Measurements from ENCODE around the gene ARHGAP45. TPM values are rescaled to one million over a fixed set of nuclear protein-coding genes. Genes with fewer than 3 reads are reported as not detected.
A peak's percentile ranks its signal among the peaks of the same experiment; 100 is the strongest.

ARHGAP45 gene
- total and polyA plus RNA-seq, 4 donors = 5.1 to 17.4 (median 12.1) TPM

- Histone ChIP-seq H3K9me3 (ENCODE audit: control insufficient read depth, insufficient read depth, low read length) (no peaks in the 10 kb centered on the region), H3K4me1 (ENCODE audit: control insufficient read depth, insufficient read depth, low read length) (peaks cover 38% of the 10 kb centered on the region), H3K27ac (ENCODE audit: low read depth, low read length) (no peak overlapping the region), H3K27me3 (ENCODE audit: control insufficient read depth, insufficient read depth, low read length) (no peaks in the 10 kb centered on the region), H3K36me3 (ENCODE audit: control insufficient read depth, insufficient read depth, low read length) (peaks cover 39% of the 10 kb centered on the region), H3K4me3 (ENCODE audit: low read depth, low read length) (peak overlapping the region; percentile 68)
- 66% methylated on average over 20 of the region's 22 CpGs for WGBS (ENCODE audit: insufficient coverage)
- DNase-seq (ENCODE audit: low read depth in 4 of 6, low spot score in 6 of 6) = no peak
These were observed 27.9 kb upstream of the ARHGAP45 start for GRCh38 chr19:1038978-1039645.

DNA sequence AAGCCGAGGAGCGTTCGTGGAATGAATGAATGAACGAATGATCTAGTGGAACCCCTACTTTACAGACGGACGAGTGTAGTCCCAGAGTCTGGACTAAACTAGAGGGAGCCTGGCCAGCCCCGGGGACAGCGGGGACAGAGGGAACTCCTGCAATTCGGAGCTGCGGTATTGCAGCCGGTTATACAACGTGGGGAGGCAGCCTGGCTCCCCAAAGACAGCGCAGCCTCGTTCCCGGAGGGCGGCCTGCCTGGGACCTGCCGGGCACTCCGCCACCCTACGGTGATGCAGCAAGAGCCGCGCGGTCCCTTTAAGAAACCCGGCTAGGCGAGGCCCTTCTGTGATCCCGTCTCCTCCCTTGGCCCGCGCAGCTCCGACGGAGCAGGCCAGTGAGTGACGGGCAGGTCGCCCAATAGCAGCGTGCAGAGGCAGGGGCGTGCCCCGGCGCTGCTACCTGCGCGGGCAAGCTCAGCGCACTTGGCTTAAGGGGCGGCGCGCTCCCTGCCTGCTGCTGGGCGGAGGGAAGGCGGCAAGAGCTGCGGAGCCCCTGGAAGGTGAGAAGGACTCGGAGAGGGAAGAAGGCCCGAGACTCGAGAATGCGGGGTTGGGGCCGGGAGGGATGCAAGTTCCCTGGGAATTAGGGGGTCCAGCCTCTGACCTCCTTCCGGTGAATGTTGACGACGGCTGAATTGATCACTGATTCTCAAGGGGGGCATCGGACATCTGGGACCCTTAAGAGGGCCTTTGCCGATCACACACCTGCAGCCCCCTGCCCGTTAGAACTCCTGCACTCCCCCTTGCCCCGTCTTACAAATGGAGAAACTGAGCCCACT, 27.1 kb upstream of the ARHGAP45 start, which contains the start of gene ABCA7:
ABCA7 (plus strand) TSS at position 462 of the 830 bp plus-strand sequence. CDS start 1,255 bp downstream, outside the sequence.
- Histone ChIP-seq H3K4me3 (ENCODE audit: low read depth, low read length) (peak within 1 kb of the TSS; percentile 68), H3K27ac (ENCODE audit: low read depth, low read length) (no peak within 1 kb of the TSS), H3K4me1 (ENCODE audit: control insufficient read depth, insufficient read depth, low read length) (peaks cover 38% of the 10 kb centered on the region), H3K27me3 (ENCODE audit: control insufficient read depth, insufficient read depth, low read length) (no peaks in the 10 kb centered on the region), H3K36me3 (ENCODE audit: control insufficient read depth, insufficient read depth, low read length) (peaks cover 45% of the 10 kb centered on the region), H3K9me3 (ENCODE audit: control insufficient read depth, insufficient read depth, low read length) (no peaks in the 10 kb centered on the region)
- WGBS (ENCODE audit: insufficient coverage) = under 1% methylated on average over 56 of the region's 56 CpGs
- peak; percentile 88 to 99 (median 93) for DNase-seq (ENCODE audit: low read depth in 4 of 6, low spot score in 6 of 6)

GRCh38 chr19:1040476-1041271, 26.3 kb upstream of the ARHGAP45 start:
- 2% methylated on average over 27 of the region's 27 CpGs for WGBS (ENCODE audit: insufficient coverage)
- Histone ChIP-seq H3K4me1 (ENCODE audit: control insufficient read depth, insufficient read depth, low read length) (peaks cover 38% of the 10 kb centered on the region), H3K36me3 (ENCODE audit: control insufficient read depth, insufficient read depth, low read length) (peaks cover 48% of the 10 kb centered on the region), H3K27ac (ENCODE audit: low read depth, low read length) (no peak overlapping the region), H3K27me3 (ENCODE audit: control insufficient read depth, insufficient read depth, low read length) (no peaks in the 10 kb centered on the region), H3K4me3 (ENCODE audit: low read depth, low read length) (peak overlapping the region; percentile 68), H3K9me3 (ENCODE audit: control insufficient read depth, insufficient read depth, low read length) (no peaks in the 10 kb centered on the region)
- DNase-seq (ENCODE audit: low read depth in 4 of 6, low spot score in 6 of 6) = peak; percentile 57 to 97 (median 83)

DNA sequence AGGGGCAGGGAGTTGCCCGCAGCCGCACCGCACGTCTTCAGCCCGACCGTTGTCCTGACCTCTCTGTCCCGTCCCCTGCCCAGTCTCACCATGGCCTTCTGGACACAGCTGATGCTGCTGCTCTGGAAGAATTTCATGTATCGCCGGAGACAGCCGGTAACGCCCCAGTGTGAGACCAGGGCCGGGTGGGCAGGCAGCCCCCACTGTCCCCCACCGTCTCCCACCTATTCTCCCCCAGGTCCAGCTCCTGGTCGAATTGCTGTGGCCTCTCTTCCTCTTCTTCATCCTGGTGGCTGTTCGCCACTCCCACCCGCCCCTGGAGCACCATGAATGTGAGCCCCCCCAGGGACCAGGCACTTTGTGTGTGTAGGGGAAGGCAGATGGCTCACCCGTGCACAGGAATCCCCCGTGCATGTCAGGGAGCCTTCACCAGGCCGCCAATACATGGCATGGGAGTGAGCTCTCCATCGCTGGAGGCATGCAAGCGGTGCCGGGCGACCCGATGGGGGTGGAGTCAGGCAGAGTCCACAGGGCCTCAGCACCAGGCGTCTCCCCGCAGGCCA, 25.6 kb upstream of the ARHGAP45 start:
- Histone ChIP-seq H3K4me1 (ENCODE audit: control insufficient read depth, insufficient read depth, low read length) (peaks cover 38% of the 10 kb centered on the region), H3K4me3 (ENCODE audit: low read depth, low read length) (peak overlapping the region; percentile 68), H3K36me3 (ENCODE audit: control insufficient read depth, insufficient read depth, low read length) (peaks cover 48% of the 10 kb centered on the region), H3K27me3 (ENCODE audit: control insufficient read depth, insufficient read depth, low read length) (no peaks in the 10 kb centered on the region), H3K9me3 (ENCODE audit: control insufficient read depth, insufficient read depth, low read length) (no peaks in the 10 kb centered on the region), H3K27ac (ENCODE audit: low read depth, low read length) (no peak overlapping the region)
- DNase-seq (ENCODE audit: low read depth in 4 of 6, low spot score in 6 of 6) = no peak
- WGBS (ENCODE audit: insufficient coverage) = 36% methylated on average over 22 of the region's 26 CpGs

DNA sequence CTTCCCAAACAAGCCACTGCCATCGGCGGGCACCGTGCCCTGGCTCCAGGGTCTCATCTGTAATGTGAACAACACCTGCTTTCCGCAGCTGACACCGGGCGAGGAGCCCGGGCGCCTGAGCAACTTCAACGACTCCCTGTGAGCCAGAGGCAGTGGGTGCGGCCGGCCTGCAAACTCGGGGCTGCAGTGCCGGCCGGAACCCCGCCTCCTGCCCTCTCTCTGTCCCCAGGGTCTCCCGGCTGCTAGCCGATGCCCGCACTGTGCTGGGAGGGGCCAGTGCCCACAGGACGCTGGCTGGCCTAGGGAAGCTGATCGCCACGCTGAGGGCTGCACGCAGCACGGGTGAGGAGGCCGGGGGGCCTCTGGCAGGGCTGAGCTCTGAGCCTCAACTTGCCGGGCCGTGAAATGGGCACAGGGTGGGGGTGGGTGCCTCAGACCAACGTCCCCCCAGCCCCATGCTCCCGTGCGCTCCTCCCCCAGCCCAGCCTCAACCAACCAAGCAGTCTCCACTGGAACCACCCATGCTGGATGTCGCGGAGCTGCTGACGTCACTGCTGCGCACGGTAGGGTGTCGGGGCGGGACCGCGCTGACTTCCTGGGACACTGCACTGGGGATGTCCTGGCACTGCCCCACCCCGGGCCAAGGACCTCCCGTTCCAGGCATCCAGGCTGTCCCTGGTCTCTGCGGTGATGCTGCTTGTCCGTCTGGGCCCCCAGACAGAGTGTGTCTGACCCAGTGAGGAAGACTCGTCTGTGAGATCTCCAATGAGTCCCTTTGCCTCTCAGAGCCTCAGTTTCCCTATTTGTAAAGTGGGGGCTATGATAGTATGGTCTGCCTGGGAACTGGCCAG, 24.9 kb upstream of the ARHGAP45 start:
- WGBS (ENCODE audit: insufficient coverage) = 65% methylated on average over 40 of the region's 43 CpGs
- peaks cover 50% of the 10 kb centered on the region for H3K36me3 ChIP-seq (ENCODE audit: control insufficient read depth, insufficient read depth, low read length)
- DNase-seq (ENCODE audit: low read depth in 4 of 6, low spot score in 6 of 6) = no peak
- H3K27me3 ChIP-seq (ENCODE audit: control insufficient read depth, insufficient read depth, low read length) = no peaks in the 10 kb centered on the region
- H3K4me3 ChIP-seq (ENCODE audit: low read depth, low read length) = no peak overlapping the region
- H3K9me3 ChIP-seq (ENCODE audit: control insufficient read depth, insufficient read depth, low read length) = no peaks in the 10 kb centered on the region
- peaks cover 38% of the 10 kb centered on the region for H3K4me1 ChIP-seq (ENCODE audit: control insufficient read depth, insufficient read depth, low read length)
- H3K27ac ChIP-seq (ENCODE audit: low read depth, low read length) = no peak overlapping the region

DNA sequence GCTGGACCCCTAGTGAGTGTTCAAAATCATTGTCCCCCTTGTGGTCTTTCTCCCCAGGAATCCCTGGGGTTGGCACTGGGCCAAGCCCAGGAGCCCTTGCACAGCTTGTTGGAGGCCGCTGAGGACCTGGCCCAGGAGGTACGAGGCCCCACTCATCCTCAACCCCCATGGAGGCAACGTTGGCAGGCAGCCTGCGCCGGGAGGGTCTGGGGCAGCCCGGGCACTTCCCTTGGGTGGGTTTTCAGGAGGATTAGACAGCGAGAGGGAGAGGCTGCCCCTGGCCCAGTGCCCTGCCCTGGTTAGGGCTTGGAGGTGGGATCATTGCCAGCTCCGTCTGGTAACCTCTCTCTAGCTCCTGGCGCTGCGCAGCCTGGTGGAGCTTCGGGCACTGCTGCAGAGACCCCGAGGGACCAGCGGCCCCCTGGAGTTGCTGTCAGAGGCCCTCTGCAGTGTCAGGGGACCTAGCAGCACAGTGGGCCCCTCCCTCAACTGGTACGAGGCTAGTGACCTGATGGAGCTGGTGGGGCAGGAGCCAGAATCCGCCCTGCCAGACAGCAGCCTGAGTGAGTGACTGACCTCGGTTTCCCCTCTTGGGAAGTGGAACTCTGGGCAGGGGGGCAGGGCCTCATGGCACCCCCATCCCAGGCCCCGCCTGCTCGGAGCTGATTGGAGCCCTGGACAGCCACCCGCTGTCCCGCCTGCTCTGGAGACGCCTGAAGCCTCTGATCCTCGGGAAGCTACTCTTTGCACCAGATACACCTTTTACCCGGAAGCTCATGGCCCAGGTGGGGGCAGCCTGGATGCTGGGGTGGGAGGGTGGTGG, 24.1 kb upstream of the ARHGAP45 start:
- H3K36me3 ChIP-seq (ENCODE audit: control insufficient read depth, insufficient read depth, low read length) = peaks cover 54% of the 10 kb centered on the region
- H3K27me3 ChIP-seq (ENCODE audit: control insufficient read depth, insufficient read depth, low read length) = no peaks in the 10 kb centered on the region
- peak in 1 of 6 donors; percentile 16 for DNase-seq (ENCODE audit: low read depth in 4 of 6, low spot score in 6 of 6)
- H3K9me3 ChIP-seq (ENCODE audit: control insufficient read depth, insufficient read depth, low read length) = no peaks in the 10 kb centered on the region
- H3K4me3 ChIP-seq (ENCODE audit: low read depth, low read length) = no peak overlapping the region
- no peak overlapping the region for H3K27ac ChIP-seq (ENCODE audit: low read depth, low read length)
- 51% methylated on average over 16 of the region's 23 CpGs for WGBS (ENCODE audit: insufficient coverage)
- peaks cover 37% of the 10 kb centered on the region for H3K4me1 ChIP-seq (ENCODE audit: control insufficient read depth, insufficient read depth, low read length)

DNA sequence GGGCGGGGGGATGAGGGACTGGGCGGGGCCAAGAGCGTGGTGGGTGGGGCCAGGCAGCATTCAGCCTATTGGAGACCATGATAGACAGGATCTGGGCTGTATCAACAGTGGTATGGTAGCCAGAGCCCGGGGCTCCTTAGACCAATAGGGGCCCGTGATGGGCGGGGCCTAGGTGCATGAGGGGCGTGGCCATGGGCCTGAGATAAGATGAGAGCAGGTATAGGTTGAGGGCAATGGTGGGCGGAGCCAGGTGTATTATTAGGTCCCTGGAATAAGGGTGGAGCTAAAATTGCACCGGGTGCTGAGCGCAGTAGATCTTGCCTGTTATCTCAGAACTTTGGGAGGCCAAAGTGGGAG, 21.7 kb upstream of the ARHGAP45 start:
- Histone ChIP-seq H3K36me3 (ENCODE audit: control insufficient read depth, insufficient read depth, low read length) (peaks cover 57% of the 10 kb centered on the region), H3K4me3 (ENCODE audit: low read depth, low read length) (no peak overlapping the region), H3K27ac (ENCODE audit: low read depth, low read length) (no peak overlapping the region), H3K9me3 (ENCODE audit: control insufficient read depth, insufficient read depth, low read length) (no peaks in the 10 kb centered on the region), H3K4me1 (ENCODE audit: control insufficient read depth, insufficient read depth, low read length) (peaks cover 24% of the 10 kb centered on the region), H3K27me3 (ENCODE audit: control insufficient read depth, insufficient read depth, low read length) (no peaks in the 10 kb centered on the region)
- 83% methylated on average over 10 of the region's 10 CpGs for WGBS (ENCODE audit: insufficient coverage)
- no peak for DNase-seq (ENCODE audit: low read depth in 4 of 6, low spot score in 6 of 6)

- no peaks in the 10 kb centered on the region for H3K27me3 ChIP-seq (ENCODE audit: control insufficient read depth, insufficient read depth, low read length)
- H3K4me3 ChIP-seq (ENCODE audit: low read depth, low read length) = no peak overlapping the region
- 92% methylated on average over 27 of the region's 33 CpGs for WGBS (ENCODE audit: insufficient coverage)
- H3K27ac ChIP-seq (ENCODE audit: low read depth, low read length) = no peak overlapping the region
- DNase-seq (ENCODE audit: low read depth in 4 of 6, low spot score in 6 of 6) = no peak
- peaks cover 61% of the 10 kb centered on the region for H3K36me3 ChIP-seq (ENCODE audit: control insufficient read depth, insufficient read depth, low read length)
- H3K4me1 ChIP-seq (ENCODE audit: control insufficient read depth, insufficient read depth, low read length) = peaks cover 15% of the 10 kb centered on the region
- no peaks in the 10 kb centered on the region for H3K9me3 ChIP-seq (ENCODE audit: control insufficient read depth, insufficient read depth, low read length)
These were observed 20.8 kb upstream of the ARHGAP45 start for GRCh38 chr19:1046117-1046626.

Measured in spinal cord (tissue), 10 donors.